IPS DF 4.7 (cell line): ENCODE measurements around the gene PRIMA1.
"Not testable (repeated sequence)": the region's sequence is repeated elsewhere in the genome, so short reads cannot be mapped to it uniquely, and the experiment has no call there.

Experiments
- DNase-seq: peaks from one replicate; pipeline ENCODE4 v3.0.0-alpha.2; 2013; ENCODE audit warnings: low spot score; ENCODE audit errors: extremely low read depth

The PRIMA1 gene

GRCh38 chr14:93788293-93788542, at the start of gene PRIMA1:
Gene PRIMA1, minus strand, starts transcription at chr14:93788485. Its CDS starts 767 bp downstream, at chr14:93787718.
- DNase-seq, result no peak

GRCh38 chr14:93834699-93835371, 46.5 kb upstream of the PRIMA1 start:
- no peak for DNase-seq

DNA sequence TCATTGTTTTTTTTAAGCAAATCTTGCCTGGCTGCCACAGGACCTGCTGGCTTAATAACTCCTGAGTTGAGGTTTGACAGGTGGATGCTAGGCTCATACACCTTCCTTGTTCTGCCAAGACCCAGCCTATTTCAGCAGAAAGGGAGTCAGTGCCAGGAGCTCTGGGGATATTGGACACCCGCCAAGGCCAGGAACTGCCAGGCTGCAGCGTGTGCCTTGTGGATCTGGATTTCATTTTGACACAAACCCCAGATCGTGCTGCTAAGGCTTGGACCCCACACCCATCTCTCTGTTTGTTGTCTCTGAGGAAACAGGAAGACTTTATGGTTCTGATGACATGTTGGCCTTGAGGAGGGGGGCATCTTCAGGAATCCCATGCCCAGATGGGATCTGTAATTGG, 44.4 kb upstream of the PRIMA1 start:
- DNase-seq, result no peak

GRCh38 chr14:93832081-93832480, 43.8 kb upstream of the PRIMA1 start:
- DNase-seq, result no peak

DNA sequence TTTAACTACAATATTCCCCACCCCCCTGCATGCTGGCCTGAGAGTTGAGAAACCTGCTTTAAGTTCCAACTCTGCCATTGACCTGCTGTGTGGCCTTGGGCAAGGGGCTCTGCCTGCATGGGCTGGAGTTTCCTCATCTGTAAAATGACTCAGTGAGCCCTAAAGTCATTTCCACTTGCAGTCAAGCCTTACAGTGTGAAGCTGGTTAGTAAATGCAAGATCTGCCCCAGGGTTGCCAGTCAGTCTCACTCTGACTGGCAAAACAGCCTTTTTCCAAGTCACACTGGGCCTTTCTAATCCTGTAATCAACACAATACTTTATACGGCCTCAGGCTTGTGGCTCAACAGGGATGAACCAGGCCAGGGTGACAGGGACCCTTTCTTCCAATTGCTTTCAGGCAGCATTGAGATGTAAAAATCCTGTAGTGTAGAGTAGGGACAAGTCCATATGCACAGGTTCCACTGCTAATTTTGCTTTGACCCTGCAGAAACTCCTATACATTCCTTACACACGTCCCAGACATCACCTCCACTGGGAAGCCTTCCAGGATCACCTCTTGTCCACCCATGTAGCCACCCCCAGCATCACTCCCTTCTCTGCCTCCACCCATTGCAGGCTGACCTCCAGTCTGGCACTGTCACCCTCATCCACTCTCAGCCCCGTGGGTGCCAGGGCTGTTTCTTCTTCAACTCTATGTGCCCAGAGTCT, 42.6 kb upstream of the PRIMA1 start:
- DNase-seq, result no peak

- no peak for DNase-seq
Measured at GRCh38 chr14:93829839-93830481, 41.7 kb upstream of the PRIMA1 start.

- no peak for DNase-seq
Measured at GRCh38 chr14:93825235-93825553, 36.9 kb upstream of the PRIMA1 start.

- DNase-seq, result no peak
Measured at GRCh38 chr14:93824518-93825234, 36.4 kb upstream of the PRIMA1 start.

DNA sequence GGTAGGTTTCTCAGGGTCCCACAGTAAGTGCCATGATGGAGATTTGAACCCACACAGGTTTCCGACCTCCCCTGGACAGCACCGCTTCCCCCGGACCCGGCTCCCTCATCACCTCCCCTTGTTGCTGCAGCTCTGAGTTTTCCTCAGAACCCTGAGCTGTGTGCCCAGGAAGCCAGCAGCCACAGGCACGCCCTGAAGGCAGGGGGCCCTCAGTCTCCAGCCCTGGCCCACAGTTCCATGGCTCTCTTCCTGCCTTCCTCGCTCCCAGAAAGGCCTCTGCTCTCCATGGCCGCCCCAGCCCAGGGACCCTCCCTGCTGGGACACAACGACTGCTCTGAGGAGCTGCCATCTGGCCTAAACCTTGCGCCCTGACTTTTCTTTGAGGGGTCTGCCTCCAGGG, 35.8 kb upstream of the PRIMA1 start:
- DNase-seq, result no peak

GRCh38 chr14:93821051-93821450, 32.8 kb upstream of the PRIMA1 start:
- DNase-seq, result no peak

GRCh38 chr14:93818857-93819256, 30.6 kb upstream of the PRIMA1 start:
- no peak for DNase-seq

- DNase-seq, result no peak
Measured at GRCh38 chr14:93811676-93812075, 23.4 kb upstream of the PRIMA1 start.

GRCh38 chr14:93811020-93811419, 22.7 kb upstream of the PRIMA1 start:
- DNase-seq, result no peak

DNA sequence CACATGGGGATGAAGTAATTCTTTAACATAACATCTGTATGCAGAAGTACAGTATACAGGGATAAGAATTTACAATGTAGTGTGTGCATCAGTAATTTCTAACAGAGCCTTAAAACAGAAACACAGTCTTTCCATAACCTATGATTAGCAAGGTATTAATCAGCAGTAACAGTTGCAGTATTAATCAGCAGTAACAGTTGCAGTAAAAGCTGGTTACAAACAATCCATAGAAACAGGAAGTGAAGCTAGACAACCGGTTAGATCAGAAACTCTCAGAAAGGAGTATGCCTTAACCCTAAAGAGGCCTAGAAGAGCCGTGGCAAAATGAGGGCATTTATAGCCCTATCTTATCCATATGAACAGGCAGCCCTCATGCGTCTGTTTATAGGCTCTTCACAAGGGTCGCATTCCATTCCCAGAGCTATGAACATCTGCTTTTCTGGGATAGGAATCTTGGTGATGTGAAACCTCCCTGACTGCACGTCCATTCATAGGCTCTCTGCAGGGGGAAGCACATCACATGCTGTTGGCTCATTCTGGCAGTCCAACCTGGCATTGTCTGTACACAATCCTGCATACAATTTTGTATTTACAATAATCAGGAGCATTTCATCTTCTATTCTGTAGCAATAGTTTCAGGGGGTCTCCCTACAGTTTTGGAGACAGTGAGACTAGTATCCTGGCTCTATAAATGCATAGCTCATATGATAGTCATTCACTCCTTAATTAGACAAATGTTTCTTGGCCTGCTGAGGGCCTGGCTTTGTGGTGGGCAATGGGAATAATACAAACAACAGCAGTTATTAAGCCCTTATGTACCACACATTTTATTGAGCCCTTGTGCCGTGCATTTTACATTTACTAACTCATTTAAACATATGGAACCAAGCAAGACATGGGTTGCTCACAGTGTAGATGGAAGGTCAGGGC, 21.5 kb upstream of the PRIMA1 start:
- not testable (repeated sequence) for DNase-seq

GRCh38 chr14:93804654-93805053, 16.4 kb upstream of the PRIMA1 start:
- no peak for DNase-seq

DNA sequence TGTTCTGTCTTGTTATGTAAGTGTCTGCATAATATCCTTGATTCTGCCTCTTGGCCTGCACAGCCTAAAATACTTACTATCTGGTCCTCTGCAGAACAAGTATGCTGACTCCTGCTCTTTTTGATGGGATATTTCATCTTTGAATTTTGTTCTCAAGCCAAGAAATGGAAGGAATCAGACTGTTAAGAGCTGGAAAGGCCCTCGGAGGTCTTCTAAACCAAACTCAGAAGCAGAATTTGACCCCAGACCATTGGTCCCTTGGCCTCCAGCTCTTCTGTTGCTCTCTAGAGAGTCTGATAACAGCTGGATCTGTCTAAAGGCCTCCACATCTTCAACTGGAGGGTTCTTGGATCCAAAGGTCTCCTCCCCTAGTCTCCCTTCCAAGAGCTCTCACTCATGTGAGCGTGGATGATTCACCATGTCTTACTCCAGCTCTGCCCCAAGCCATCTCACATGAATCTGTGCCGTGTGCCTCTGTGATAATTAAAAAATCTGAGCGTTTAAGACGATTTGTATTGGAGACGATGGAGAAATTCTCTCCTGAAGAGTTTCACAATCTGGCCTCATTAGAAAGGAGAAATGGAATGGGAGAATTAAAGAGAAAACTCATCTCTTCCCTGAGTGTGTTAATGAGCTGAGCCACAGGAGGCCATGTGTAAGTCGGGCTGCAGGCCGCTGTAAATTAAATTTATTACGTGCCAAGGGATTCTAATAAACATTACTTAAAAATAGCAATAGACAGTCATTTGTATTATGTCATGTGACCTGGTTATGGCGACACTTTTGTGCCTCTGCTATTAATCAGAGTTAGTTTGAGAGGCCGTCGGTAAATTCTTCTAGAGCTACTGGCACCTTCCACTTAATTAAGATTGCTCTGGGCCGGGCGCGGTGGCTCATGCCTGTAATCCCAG, 15.4 kb upstream of the PRIMA1 start:
- DNase-seq, result no peak

GRCh38 chr14:93799989-93800921, 12.0 kb upstream of the PRIMA1 start:
- DNase-seq, result no peak

GRCh38 chr14:93799617-93799988, 11.3 kb upstream of the PRIMA1 start:
- no peak for DNase-seq

DNA sequence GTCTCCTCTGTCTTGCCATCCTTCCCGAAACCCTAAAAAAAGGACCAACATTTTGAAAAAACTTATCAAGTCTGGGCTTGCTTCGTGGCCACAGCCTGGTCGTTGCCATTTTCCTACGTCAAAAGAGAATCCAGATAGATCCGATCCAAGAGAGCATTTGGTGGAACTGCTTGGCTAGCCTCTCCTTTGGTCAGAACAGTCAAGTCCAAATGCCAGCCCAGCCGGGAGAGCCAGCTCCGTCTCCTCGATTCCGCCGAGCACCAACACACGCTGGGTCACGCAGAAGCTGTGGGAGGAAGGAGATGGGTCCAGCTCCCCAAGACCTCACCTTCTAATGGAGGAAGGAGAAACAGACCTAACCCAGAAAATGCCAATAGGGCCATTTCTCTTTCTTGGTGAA, 9.3 kb upstream of the PRIMA1 start:
- no peak for DNase-seq
